Airway epithelial cell (primary cell): ENCODE data around the gene COL9A3. TPM values are rescaled to one million over a fixed set of nuclear protein-coding genes. Genes with fewer than 3 reads are reported as not detected.

Source experiments
- total RNA-seq: library from RNA; depleted of rRNA; stranded (reverse); fragments of >200 nt; gene quantifications from 2 replicates; pipeline ENCODE4 v1.2.3, GENCODE V29; 2015

The COL9A3 gene
- total RNA-seq, result 0.21 and 2.6 TPM in 2 replicates

GRCh38 chr20:62816884-62817873 lies at the start of gene COL9A3:
Gene COL9A3, plus strand, starts transcription at chr20:62817050. Its CDS starts 15 bp downstream, at chr20:62817065.

GRCh38 chr20:62804627-62805154 lies 12.2 kb upstream of the COL9A3 start, which contains the start of gene OGFR:
Gene OGFR, plus strand, starts transcription at chr20:62804835. Its CDS starts 25 bp downstream, at chr20:62804860.

GRCh38 chr20:62861726-62862336 lies 45.0 kb downstream of the COL9A3 start, which contains the start of gene TCFL5:
Gene TCFL5, minus strand, starts transcription at chr20:62861822. Its CDS starts 152 bp downstream, at chr20:62861670.

Other genes with a start within 250 kb of the COL9A3 start
- 4.0 and 5.1 TPM in 2 replicates for gene SLCO4A1, start 174.5 kb upstream of the COL9A3 start, total RNA-seq
- 1.4 and 1.6 TPM in 2 replicates for gene NTSR1, start 108.2 kb upstream of the COL9A3 start, total RNA-seq
- 18.9 and 19.7 TPM in 2 replicates for gene MRGBP, start 20.6 kb upstream of the COL9A3 start, total RNA-seq
- 37.7 and 39.0 TPM in 2 replicates for gene OGFR, start 12.2 kb upstream of the COL9A3 start, total RNA-seq
- gene TCFL5, start 44.8 kb downstream of the COL9A3 start, total RNA-seq, result 10.5 and 13.4 TPM in 2 replicates
- gene DIDO1, start 109.5 kb downstream of the COL9A3 start, total RNA-seq, result 25.7 and 29.6 TPM in 2 replicates
- 44.2 and 45.8 TPM in 2 replicates for gene GID8, start 121.1 kb downstream of the COL9A3 start, total RNA-seq
- 0.78 and 1.6 TPM in 2 replicates for gene SLC17A9, start 135.7 kb downstream of the COL9A3 start, total RNA-seq
- gene BHLHE23, start 189.9 kb downstream of the COL9A3 start, total RNA-seq, result not detected in 2 replicates